Measurements from ENCODE around the gene BGLAP.
"Not testable (repeated sequence)": the region's sequence is repeated elsewhere in the genome, so short reads cannot be mapped to it uniquely, and the experiment has no call there.

The BGLAP gene

DNA sequence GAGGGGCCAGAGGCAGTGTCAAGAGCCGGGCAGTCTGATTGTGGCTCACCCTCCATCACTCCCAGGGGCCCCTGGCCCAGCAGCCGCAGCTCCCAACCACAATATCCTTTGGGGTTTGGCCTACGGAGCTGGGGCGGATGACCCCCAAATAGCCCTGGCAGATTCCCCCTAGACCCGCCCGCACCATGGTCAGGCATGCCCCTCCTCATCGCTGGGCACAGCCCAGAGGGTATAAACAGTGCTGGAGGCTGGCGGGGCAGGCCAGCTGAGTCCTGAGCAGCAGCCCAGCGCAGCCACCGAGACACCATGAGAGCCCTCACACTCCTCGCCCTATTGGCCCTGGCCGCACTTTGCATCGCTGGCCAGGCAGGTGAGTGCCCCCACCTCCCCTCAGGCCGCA, at the start of gene BGLAP:
Gene BGLAP, plus strand, starts transcription at position 259 of the 400 bp plus-strand sequence. Its CDS starts 48 bp downstream, at position 307.
- DNase-seq (ENCODE audit: low read depth in 2 of 2), result no peak

DNA sequence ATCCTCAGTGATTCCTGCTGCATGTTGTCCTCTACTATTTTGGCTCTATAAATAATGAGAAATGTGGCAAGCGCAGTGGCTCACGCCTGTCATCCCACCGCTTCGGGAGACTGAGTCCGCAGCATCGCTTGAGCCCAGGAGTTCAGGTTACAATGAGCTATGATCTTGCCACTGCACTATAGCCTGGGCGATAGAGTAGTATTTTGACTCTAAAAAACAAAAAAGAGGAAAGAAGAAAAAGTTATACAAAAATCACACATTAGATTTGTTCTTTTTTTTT, 48.8 kb upstream of the BGLAP start:
- DNase-seq (ENCODE audit: low read depth in 2 of 2), result no peak

DNA sequence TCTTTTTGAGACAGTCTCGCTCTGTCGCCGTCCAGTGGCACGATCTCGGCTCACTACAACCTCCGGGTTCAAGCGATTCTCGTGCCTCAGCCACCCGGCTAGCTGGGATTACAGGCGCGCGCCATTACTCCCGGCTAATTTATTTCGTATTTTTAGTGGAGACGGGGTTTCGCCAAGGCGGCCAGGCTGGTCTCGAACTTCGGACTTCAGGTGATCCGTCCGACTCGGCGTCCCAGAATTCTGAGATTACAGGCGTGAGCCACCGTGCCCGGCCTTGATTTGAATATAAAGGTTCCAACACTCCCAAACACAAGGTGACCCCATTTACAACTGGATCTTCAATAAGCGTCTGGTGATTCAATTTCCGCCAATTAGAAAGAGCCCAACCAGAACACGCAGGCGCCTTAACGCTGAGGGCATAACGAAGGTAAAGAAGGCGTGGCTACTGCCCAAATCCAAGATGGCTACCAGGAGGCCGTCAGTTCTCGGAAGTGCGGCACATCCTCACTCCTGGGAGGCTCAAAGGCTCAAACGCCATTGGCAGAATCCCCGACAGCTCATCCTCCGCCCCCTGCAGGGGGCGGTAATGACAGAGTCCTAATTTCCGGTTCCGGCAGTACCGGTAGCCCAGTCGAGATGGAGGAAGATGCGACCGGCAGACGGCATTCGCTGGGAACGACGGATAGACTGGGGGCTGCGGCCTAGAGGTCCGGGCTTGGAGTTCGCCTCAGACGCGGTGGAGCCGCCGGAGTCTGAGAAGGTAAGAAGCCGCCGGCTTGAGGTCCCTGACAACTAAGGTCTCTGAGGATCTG, 48.3 kb upstream of the BGLAP start, which contains the start of gene SLC25A44:
Gene SLC25A44, plus strand, starts transcription at position 617 of the 812 bp plus-strand sequence. CDS start 5,744 bp downstream, outside the sequence.
- peak; percentile 98 for DNase-seq (ENCODE audit: low read depth in 2 of 2)

- DNase-seq (ENCODE audit: low read depth in 2 of 2), result no peak
These were observed 47.7 kb upstream of the BGLAP start for GRCh38 chr1:156194300-156194652.

- DNase-seq (ENCODE audit: low read depth in 2 of 2), result no peak
These were observed 46.1 kb upstream of the BGLAP start for GRCh38 chr1:156195853-156196252.

DNA sequence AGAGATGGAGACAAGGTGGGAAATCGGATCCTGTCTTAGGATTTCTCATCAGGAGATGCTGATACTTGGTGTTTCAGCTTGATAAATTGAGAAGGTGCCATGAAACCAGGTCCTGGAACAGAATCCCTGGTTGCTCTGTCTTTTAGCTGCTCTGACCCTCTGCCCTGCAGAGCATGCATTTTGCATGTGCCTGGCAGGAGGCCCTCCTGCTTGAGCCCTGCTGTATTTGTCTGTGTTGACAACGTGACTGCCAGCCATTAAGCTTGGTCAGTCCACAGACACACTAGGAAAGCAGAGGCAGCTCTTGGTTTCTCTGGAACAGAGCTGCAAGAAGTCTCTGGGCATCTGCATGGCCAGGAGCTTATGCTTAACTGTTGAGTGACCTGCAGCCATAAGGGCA, 45.5 kb upstream of the BGLAP start:
- DNase-seq (ENCODE audit: low read depth in 2 of 2), result no peak

GRCh38 chr1:156198831-156199349, 43.1 kb upstream of the BGLAP start:
- no peak for DNase-seq (ENCODE audit: low read depth in 2 of 2)

- DNase-seq (ENCODE audit: low read depth in 2 of 2), result no peak
These were observed 41.9 kb upstream of the BGLAP start for GRCh38 chr1:156200044-156200443.

DNA sequence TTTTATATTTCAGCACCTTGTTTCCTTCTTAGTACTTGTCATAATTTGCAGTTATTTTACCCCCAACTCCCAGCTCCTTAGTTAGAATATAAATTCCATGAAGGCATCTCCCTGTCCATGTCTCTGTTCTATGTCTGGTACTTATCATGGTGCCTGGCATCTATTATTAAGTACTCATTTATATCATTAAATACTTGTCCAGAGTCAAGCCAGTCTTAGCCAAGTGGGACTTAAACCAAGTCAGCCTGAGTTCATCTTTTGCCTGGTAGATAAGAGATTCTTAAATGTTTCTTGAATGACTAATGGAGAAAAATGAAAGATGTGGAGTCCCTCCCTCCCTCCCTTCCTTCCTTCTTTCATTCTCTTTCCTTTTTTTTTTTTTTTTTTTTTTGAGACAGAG, 38.7 kb upstream of the BGLAP start:
- no peak for DNase-seq (ENCODE audit: low read depth in 2 of 2)

GRCh38 chr1:156204686-156205085, 37.3 kb upstream of the BGLAP start:
- no peak for DNase-seq (ENCODE audit: low read depth in 2 of 2)

DNA sequence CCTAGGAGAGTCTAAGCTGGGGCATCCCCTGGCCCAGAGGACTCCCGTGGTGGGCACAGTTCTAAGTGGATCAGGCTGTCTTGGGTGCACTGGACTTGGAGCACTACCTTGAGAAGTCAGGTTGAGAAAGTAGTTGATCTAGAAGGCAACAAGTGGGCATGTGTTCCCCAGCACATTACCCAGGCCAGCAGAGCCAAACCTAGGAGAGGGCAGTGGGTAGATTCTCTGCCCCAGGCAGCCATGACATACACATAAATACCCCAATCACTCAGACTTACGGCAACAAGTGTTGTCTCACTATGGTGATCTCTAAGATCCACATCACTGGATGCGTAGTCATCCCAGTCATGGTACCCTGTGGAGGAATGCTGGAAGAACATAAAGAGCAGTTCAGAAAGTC, 30.7 kb upstream of the BGLAP start:
- DNase-seq (ENCODE audit: low read depth in 2 of 2), result no peak

- no peak for DNase-seq (ENCODE audit: low read depth in 2 of 2)
These were observed 29.9 kb upstream of the BGLAP start for GRCh38 chr1:156212130-156212529.

- DNase-seq (ENCODE audit: low read depth in 2 of 2), result peak; percentile 82 to 87
These were observed 28.9 kb upstream of the BGLAP start, which contains the start of gene PMF1 for GRCh38 chr1:156212833-156213643. PMF1 (plus strand) TSS chr1:156213007; CDS start chr1:156213016, 9 bp downstream.

DNA sequence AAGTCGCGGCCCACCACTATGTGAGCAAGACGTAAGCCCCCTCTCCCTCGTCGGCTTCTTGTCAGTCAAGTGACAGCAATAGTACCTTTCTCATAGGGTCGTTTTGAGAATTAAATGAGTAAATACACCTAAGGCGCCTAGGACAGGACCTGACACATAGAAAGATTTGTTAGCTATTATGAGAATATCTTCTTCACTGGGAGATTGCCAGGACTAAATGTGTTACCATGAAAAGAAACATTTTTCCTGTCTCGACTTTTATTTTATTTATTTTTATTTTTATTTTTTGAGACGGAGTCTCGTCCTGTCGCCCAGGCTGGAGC, 28.4 kb upstream of the BGLAP start:
- no peak for DNase-seq (ENCODE audit: low read depth in 2 of 2)

- no peak for DNase-seq (ENCODE audit: low read depth in 2 of 2)
These were observed 27.8 kb upstream of the BGLAP start for GRCh38 chr1:156214024-156214748.

DNA sequence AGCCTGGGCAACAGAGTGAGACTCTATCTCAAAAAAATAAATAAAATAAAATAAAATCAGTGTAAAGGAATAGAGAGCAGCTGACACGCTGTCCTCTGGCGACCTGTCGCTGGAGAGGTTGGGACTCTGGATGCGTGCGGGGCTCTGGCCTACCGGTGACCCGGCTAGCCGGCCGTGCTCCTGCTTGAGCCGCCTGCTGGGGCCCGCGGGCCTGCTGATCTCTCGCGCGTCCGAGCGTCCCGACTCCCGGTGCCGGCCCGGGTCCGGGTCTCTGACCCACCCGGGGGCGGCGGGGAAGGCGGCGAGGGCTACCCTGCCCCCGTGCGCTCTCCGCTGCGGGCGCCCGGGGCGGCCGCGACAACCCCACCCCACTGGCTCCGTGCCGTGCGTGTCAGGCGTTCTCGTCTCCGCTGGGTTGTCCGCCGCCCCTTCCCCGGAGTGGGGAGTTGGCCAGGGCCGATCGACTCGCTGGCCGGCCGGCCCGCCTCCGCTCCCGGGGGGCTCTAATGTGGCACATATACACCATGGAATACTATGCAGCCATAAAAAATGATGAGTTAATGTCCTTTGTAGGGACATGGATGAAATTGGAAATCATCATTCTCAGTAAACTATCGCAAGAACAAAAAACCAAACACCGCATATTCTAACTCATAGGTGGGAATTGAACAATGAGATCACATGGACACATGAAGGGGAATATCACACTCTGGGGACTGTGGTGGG, 25.5 kb upstream of the BGLAP start:
- not testable (repeated sequence) for DNase-seq (ENCODE audit: low read depth in 2 of 2)

DNA sequence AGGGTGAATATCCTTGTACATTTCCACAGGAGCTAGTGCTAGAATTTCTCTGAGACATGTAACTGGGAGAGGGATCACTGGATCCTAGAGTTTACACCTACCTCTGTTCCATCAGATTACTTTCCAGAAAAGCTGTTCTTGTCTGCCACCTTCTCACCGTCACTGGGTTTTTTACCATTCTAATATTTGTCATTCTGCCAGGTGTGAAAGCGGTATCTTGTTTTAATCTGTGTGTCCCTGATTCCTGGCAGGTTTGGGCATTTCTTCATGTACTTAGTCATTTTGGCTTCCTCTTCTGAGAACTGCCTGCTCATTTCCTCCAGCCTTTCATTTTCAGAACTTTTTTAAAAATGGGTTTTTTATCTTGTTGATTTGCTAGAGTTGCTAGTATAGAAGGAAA, 24.1 kb upstream of the BGLAP start:
- no peak for DNase-seq (ENCODE audit: low read depth in 2 of 2)

- DNase-seq (ENCODE audit: low read depth in 2 of 2), result no peak
These were observed 21.8 kb upstream of the BGLAP start for GRCh38 chr1:156220226-156220625.

- no peak for DNase-seq (ENCODE audit: low read depth in 2 of 2)
These were observed 19.8 kb upstream of the BGLAP start for GRCh38 chr1:156221986-156222692.

GRCh38 chr1:156225677-156226014, 16.3 kb upstream of the BGLAP start:
- no peak for DNase-seq (ENCODE audit: low read depth in 2 of 2)

GRCh38 chr1:156226116-156226538, 15.9 kb upstream of the BGLAP start:
- no peak for DNase-seq (ENCODE audit: low read depth in 2 of 2)

Data from fibroblast of skin of left biceps (primary cell).